ENCODE measurements around the gene LRP8. TPM values are rescaled to one million over a fixed set of nuclear protein-coding genes. Genes with fewer than 3 reads are reported as not detected.
"Not testable (repeated sequence)": the region's sequence is repeated elsewhere in the genome, so short reads cannot be mapped to it uniquely, and the experiment has no call there.

The LRP8 gene
- total RNA-seq, 1 donor from 2014 or later = 21.8 TPM

DNA sequence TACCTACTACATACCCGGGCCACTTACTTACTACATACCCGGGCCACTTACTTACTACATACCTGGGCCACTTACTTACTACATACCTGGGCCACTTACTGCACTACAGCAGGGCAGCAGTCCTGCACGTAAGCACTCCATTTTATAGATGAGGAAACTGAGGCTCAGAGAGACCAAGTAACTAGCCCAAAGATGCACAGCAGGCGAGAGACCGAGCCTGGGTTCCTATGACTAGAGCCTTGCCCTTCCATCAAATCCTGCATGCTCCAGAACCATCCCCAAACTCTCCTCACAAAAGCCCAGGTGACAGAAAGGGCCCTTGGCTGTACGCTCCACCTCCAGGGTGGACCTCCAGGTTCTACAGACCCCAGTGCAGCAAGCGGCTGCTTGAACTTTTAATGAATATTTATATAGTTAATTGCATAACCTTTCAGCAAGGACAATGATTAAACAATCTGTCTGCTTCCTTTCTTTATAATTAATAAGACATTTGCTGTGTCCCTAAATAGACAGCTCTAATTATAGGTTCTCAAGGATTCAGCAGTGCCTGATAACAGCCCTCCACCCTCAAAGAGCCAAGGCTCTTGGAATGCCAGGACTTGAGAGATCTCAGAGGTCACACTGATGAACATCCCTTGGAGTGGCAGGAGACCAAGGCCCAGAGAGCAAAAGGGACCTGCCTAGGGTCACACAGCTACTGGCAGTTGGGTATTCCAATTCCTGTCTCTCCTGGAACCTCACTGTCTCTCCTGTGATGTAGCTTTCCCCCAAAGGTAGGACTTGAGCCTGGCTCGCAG is 43.4 kb downstream of the LRP8 start:
- DNase-seq (ENCODE audit: low read depth in 2 of 2) = no peak

DNA sequence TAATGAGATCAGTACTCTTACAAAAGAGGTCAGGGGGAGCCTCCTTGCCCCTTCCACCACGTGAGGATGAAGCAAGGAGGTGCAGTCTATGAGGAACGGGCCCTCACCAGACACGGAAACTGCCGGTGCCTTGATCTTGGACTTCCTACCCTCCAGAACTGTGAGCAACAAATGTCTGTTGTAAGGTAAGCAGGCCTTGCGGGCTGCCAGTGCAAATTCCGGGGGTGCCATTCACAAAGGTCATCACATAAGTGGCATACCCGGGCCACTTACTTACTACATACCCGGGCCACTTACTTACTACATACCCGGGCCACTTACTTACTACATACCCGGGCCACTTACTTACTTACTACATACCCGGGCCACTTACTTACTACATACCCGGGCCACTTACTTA is 44.7 kb downstream of the LRP8 start:
- DNase-seq (ENCODE audit: low read depth in 2 of 2) = not testable (repeated sequence)

DNA sequence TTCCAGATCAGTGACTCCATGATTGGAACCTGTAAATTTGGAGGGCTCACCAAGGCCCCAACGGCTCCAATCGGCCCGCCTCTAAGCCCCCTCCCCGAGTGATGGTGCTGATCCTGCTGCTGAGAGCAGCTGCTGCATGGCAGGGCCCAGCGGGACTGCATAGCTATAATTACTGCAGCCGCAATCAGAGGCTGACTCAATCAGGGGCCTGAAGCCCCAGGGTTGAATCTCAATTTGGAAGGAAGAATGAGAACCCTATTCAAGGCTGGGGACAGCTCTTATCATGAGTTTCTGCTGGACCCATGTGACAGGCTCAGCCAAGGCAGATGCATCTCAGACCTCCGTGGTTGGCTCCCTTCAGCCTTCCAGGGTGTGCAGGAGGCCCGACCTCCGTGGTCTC is 46.7 kb downstream of the LRP8 start:
- DNase-seq (ENCODE audit: low read depth in 2 of 2) = no peak

DNA sequence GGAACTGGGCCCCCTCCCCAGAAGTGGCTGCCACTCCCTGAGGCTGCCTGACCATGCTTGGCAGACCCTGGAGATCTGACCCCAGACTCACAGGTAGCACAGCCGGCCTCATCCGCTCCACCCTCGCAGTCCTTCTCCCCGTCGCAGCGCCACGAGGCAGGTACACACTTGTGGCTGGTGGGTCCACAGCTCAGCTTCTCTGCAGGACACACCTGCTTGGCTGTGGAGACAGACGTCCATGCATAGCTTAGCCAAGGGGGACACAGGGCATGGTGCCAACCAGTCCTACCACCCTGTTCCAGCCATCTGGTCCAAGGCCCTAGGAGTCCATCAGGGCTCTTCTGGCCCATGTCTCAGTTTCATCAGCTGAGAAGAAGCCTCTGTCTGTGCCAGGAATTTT is 47.4 kb downstream of the LRP8 start:
- no peak for DNase-seq (ENCODE audit: low read depth in 2 of 2)

DNA sequence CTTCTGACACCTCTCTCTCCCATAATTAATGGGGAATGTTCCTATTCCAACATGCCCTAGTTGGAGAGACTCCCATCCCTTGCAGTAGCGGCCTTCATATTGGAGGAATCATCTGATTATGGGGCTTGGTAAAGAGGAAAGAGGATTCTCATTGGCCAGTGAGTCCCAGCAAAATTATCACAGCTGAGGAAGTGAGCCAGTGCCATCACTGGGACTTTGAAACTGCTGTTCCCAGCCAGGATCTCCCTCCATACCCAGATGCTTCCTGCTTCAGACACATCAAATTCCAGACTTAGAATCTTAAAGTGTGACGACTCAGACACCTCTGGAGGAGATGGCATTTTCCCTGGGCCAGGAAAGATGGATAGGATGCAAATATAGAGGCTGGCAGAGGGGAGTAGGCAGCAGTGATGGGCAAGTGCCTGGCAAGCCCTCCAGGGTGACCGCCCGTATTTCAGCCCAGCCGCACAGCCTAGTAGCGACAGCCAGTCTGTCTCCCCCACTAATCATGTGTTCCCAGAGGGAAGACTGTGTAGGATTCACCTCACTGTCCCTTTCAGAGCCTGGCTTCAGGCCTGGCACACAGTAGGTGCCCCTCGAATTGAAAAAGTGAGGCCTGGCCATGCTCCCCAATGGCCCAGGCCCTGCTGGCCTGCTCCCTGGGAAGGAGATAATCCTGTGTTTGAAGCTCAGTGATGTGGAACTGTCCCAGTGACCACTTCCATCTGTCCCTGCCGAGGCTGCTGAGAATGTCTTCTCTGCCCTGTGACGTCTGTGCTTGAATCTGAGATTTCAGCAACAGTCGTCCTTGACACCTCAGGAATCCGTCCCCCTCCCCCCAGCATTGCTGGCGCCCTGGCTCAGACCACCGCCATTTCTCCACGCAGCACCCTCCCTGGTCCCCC is 48.3 kb downstream of the LRP8 start:
- no peak for DNase-seq (ENCODE audit: low read depth in 2 of 2)

DNA sequence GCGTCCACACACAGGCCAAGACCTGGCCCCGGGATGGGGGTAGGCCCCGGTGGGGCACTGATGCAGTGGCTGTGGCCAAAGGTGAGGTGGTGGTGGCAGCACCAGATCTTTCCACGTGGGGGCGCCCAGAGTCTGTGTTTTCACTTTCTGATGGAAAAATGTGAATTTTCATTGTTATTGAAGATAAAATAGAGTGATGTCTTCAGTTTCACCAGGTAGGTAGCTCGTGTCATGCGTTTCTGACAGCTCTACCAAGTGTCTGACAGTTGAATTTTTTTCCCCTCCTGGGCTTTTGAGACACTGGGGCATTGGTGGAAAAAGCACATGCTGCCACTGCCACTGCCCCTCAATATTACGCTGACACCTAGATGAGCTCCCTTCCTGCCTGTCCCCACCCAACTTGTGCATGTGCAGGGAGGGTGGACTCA is 49.6 kb downstream of the LRP8 start:
- DNase-seq (ENCODE audit: low read depth in 2 of 2) = peak in 1 of 2 donors; percentile 29

DNA sequence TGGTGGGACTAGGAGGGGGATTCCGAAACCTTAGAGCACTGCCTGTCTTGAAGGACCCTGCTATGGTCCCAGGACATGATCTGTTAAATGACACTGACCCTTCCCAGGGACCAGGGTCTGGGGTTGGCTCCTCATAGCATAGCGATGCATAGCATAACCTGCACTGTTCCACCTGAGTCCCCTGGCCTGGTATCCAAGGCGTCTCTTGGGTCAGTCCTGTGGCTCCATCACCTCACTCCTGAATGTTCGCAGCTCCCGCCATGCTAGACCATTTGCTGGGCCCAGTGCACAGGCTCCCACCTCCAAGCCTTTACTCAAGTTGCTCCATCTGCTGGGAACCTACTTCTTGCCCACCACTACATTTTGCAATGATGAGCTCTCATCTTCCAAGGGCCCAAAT is 50.5 kb downstream of the LRP8 start:
- no peak for DNase-seq (ENCODE audit: low read depth in 2 of 2)

DNA sequence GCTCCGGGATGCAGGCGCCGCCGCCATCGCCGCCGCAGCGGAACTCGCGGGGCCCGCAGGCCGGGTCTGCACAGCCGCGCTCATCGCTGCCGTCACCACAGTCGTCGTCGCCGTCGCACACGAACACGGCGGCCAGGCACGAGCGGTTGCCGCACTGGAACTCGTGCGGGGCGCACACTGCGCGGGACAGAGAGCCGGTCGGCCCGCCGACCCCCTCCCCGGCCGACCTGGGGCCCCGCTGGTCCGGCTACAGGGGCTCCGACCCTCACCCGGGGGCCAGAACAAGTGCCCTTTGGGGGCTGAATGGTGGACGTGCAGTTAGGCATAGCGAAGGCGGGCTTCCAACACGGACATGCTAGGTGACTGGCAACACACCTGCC is 51.0 kb downstream of the LRP8 start:
- no peak for DNase-seq (ENCODE audit: low read depth in 2 of 2)

DNA sequence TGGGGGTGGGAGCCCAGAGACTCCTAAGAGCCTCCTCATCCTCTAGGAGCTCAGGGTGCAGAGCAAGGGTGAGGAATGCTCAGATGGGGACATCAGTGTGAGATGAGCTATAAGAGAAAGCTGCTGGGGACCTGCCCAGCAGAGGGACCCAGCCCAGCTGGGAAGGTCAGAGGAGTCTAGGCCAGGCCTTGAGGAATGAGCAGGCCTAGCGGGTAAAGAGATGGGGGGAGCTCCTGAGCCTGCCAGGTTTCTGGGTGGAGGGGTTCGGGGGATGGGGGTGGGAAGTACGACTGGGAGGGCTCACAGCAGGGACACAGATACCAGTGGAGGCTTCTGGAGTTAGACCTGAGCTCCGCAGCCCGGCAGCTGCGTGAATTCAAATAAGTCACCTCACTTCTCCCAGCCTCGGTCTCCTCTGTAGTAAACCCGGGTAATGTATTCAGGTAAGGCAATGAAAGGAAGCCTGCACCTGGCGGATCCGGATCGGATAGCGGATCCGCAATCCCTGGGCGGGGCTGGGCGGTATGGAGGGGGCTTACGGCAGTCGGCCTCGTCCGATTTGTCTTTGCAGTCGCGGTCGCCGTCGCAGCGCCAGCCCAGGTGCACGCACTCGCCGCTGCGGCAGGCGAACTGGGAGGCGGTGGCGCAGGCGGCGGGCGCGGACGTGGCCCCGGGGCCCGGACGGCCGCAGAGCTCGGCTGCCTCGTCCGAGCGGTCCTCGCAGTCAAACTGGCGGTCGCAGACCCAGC is 51.5 kb downstream of the LRP8 start:
- no peak for DNase-seq (ENCODE audit: low read depth in 2 of 2)

DNA sequence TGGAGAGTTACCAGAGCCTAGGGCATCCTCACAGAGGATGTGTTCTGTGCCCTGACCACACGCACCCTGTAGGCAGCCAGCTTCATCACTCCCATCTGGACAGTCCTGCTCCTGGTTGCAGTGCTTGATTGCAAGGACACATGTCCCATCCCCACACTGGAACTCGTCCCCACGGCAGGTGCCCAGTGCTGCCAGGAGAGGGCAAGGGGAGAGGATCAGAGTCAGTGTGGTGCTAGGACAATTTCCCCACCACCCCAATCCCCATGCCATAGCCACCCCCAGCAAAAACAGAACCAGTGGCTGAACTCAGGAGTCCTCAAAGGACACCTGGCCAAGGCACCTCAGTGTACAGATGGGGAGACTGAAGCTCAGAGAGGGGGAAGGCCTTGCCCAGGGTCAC is 52.3 kb downstream of the LRP8 start:
- no peak for DNase-seq (ENCODE audit: low read depth in 2 of 2)

DNA sequence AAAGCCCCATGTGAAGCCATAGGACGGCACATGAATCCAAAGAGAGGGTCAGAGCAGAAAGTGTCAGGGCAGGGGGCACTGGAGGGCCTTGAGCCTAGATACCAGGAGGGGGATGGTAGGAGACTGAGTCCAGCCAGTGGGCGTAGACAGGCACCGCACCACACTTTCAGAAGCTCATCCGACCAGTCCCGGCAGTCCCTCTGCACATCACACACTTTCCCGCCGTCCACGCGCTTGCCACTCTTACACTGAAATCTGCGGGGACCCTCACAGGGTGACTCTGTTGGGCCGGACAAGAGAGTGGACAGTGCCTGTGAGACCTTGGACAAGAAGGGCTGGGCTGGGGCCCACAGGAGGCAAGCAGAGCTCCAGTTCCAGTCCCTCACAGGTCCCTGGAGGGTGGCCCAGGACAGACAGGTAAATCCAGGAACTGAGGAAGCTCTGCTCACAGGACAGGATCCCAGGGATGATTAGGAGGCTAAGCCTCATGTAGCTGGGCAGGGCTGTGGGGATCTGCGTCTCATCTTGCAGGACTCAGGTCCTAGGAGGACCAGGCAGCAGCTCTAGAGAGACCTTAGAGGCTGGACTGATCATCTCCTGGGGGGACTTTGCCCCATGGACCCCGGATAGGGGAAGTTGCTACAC is 53.2 kb downstream of the LRP8 start:
- DNase-seq (ENCODE audit: low read depth in 2 of 2) = no peak

DNA sequence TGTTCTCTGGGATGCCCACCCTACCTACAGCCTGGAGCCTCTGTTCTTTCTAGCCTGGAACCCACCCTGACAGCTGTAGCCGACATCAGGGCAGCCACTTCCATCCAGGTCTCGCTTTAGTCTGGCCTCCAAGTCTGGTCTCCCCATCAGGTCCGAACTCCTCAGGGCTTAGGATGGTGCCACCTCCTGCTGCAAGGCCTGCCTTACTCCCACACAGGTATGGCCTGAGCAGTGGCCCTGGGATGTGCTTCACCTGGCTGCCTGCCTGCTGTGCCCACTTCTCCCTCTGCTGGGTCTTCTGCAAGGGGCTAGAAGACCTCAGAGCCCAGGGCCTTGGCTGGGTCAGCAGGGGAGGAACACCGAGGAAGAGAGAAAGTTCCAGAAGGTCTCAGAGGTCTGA is 53.8 kb downstream of the LRP8 start:
- DNase-seq (ENCODE audit: low read depth in 2 of 2) = no peak

DNA sequence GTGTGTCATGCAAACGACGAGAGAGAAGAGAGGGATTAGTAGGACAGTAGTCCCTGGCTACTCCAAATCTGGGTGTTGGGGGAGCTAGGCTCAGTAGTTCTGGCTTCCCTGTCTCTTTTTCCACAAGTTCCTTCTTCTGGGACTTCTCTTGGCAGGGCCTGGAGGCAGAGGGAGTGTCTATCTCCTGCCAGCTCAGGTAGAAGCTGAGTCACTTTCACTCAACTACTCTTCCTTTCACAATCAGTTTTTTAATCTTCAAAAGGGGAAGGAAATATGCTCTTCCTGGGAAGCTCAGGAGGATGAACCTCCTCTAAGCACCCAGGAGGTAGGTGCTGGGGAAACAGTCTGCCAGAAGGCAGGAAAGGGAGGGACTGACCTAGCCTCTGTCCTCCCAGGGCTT is 54.3 kb downstream of the LRP8 start:
- DNase-seq (ENCODE audit: low read depth in 2 of 2) = no peak

DNA sequence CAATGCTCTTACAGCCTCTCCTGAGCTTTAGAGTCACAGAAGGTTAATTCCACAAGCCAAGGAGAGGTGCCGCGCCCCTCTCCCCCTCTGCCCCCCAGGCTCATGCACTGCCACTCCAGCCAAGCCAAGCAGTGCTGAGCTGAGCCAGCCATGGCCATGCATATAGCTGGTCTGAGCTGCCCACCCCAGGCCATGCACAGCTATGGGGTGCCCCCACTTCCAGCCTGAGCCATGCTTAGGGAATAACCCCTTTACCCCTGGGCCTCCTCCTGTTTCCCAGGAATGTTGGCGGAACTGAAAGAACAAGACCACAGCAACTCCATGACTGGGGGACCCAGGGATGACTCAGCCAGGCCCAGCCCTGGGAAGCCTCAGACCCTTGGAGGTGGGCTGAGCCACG is 55.5 kb downstream of the LRP8 start:
- DNase-seq (ENCODE audit: low read depth in 2 of 2) = no peak

DNA sequence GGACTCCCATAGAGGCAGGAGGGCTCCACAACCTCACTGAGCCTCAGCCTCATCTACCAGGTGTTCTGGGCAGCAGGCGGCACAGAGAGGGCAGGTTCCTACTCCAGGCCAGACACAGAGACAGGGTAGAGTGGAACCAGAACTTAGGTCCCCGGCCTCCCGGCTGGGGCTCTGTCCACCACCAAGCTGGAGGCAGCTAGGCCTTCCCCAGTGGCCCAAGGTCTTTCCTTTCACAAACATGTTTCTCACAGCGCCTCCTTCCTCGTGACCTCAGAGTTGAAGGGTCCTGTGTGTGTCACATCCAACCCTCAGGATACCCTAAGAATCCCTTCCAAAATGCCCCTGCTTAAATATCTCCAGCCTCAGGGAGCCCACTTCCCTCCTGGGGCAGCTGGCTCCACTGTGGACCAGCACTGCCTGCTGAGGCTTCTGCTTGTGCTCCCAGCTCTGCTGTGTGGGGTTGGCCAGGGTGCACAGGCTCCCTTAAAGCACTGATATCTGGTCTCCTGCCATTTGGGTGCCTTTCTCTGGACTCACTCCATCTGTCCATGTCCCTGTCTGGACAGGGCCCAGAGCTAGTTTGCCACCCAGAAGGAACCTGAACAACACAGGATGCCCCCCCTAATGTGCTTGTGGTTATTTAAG is 56.3 kb downstream of the LRP8 start:
- no peak for DNase-seq (ENCODE audit: low read depth in 2 of 2)

DNA sequence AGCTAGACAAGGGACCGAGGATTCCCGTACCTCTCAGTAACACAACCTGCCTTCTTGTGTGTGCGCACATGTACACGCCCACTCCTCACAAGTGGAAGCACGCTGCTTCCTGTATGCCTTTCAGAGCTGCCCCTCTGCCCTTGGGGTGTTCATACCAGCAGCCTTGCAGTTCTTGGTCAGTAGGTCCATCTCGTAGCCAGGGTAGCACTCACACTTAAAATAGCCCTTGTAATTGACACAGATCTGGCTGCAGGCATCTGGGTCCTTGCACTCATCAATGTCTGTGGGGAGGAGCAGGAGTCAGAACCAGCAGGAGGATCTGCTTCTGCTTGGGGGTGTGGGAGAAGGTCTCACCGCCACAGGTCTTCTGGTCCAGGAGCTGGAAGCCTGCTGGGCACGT is 57.0 kb downstream of the LRP8 start:
- no peak for DNase-seq (ENCODE audit: low read depth in 2 of 2)

DNA sequence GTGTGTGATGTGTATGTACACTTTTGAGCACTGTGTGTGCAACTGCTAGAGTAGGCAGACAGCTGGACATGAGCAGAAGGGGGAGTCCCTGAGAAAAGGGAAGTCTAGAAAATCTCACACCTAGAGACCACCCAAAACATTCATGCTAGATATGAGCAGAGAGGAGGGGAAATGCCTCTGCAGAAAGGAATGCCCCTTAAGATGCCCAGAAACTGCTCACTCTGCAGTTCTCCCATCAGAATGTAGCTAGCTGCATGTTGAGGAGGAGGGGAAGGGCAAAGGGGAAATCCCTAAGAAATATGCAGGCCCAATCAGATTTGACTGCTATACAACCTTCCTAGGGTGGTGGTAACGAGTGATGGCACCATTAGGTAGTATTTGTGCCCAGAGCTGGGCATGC is 57.8 kb downstream of the LRP8 start:
- DNase-seq (ENCODE audit: low read depth in 2 of 2) = no peak

DNA sequence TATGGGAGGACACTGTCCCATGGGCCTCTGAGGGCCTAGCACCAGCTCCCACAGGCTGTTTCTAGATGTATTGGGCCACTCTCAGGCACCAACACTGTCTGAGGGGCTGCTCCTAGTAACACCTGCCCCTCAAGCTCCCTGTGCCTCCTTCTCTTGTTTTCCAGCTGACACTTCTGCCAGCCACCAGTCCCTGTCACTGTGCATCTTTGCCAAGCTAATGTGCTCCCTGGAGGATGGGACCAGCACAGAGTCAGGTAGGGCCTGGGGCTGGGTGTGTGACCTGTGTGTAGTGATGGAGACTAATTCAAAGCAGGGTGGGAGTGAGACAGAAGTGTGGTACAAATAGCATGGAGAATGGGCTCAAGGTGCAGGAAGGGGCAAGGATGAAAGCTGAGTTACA is 60.1 kb downstream of the LRP8 start:
- DNase-seq (ENCODE audit: low read depth in 2 of 2) = no peak

DNA sequence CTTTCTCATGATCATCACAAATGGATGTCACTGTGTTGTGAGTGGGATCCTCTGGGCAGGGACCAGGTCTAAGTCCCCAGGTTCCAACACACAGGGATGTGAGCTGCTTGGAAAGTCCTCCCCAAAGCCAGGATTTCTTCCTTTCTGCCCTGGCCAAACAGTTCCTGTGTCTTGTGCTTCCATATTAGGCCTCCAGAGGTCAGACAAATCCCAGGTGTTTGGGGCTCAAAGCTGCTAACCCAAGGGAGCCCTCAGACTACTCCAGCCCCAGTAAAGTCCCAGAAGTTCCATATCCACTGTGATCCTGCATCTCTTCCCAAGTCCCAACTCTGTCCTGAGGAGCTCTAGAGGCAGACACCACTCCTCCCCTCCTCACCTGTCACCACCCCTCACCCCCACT is 61.8 kb downstream of the LRP8 start:
- no peak for DNase-seq (ENCODE audit: low read depth in 2 of 2)

DNA sequence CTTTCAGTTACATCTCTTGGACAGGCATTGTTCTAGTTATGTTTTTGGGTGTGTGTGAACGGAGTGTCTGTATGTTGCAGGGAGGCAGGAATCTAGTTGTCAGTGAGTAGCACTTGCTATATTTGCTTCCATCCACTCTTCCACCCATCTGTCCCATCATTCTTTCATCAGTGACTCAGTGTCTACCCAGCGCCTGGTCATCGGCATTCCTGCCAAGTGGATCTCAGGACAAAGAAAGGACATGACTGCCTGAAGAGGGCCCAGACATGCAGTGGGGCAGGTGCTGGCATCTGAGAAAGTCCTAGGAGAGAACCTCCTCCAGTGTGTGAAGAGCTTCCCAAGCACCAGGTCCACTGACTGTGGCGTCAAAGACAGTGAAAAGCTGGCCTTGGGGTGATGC is 62.3 kb downstream of the LRP8 start:
- DNase-seq (ENCODE audit: low read depth in 2 of 2) = no peak

DNA sequence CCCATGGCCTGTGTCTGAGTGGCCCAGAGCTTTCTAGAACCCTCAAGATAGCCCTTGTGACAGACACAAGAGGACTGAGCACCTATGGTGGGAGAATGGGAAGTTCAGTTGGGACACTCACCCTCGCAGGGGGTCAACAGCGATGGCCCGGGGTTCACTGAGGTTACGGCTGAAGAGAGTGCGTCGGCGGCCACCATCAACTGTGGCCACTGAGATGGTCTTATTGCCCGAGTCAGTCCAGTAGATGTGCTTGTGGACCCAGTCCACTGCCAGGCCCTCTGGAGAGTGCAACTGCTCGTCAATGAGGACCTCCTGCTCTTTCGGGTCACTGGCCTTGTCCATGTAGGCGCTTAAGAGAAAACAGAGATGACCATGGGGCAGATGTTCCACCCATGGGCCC is 63.8 kb downstream of the LRP8 start:
- DNase-seq (ENCODE audit: low read depth in 2 of 2) = no peak
